H1 (cell line): ENCODE measurements around the gene PDE9A. TPM values are rescaled to one million over a fixed set of nuclear protein-coding genes. Genes with fewer than 3 reads are reported as not detected.

ENCODE experiments used
- RNF2 ChIP-seq: fragments of 200-900, 300-1000 bp; sonication (generic); IDR thresholded peaks from 2 replicates; pipeline ENCODE4 v1.7.1; 2016; ENCODE audit warnings: borderline replicate concordance, low read depth, mild to moderate bottlenecking, antibody characterized with exemption, low read length; ENCODE audit not compliant: poor library complexity, severe bottlenecking; ENCODE audit errors: missing control alignments
- SAP30 ChIP-seq: fragments of 300-600 bp; sonication (generic); IDR thresholded peaks from 2 replicates; pipeline ENCODE4 v1.7.1; 2012; ENCODE audit warnings: low read length, moderate library complexity, mild to moderate bottlenecking, inconsistent platforms; ENCODE audit not compliant: insufficient read depth, insufficient replicate concordance
- SIX5 ChIP-seq: IDR thresholded peaks from 2 replicates; pipeline ENCODE4 v1.6.1; 2011; ENCODE audit warnings: mild to moderate bottlenecking, low read depth, low read length
- polyA plus RNA-seq, 7 experiments: library from polyadenylated mRNA; depleted of rRNA in 3 of 7; stranded (reverse) in 5 of 7; unstranded in 2 of 7; fragments of >200 nt in 5 of 7; fragments of 200-250 nt in 2 of 7; gene quantifications; 1 replicate in 5 of 7; 2 replicates in 1 of 7; 4 replicates in 1 of 7; pipeline versions ENCODE4 v1.2.1 to v1.2.3, GENCODE V29; 2011 to 2013; ENCODE audit warnings: missing spikeins in 2 of 7, mixed read lengths in 2 of 7
- total RNA-seq: library from RNA; stranded (reverse); fragmentation: NEBNext Ultra II Directional; extraction: Animal tissue kit (Norgen Biotek cat#: 25700); gene quantifications from 2 replicates; pipeline ENCODE4 v1.2.1, GENCODE V29; 2021

PDE9A gene
- total and polyA plus RNA-seq, 2 of the 8 experiments (the other 6 are each of a cell fraction or from before 2014, with no cell fraction given): 39.2 to 45.9 TPM

DNA sequence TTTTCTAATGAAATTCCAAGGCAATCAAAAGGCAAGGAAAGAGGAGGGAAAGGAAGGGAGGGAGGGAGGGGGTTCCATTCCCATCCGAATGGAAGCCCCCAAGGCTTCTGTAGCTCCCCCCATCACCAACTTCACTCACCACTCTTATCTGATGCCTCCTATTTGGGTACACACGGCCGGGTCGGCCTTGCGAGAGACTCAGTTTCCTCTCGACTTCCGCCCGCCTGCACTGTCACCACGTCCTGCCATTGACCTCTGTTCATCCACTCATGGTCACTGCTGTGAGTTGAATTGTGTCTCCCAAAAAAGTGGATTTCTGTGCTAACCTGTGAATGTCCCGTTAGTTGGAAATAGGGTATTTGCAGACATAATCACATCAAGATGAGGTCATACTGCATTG lies 11.2 kb downstream of the PDE9A start (continued):
- TF ChIP-seq RNF2: no peak
- no peak for TF ChIP-seq SAP30
- no peak for TF ChIP-seq SIX5
